H1 (cell line): ENCODE measurements around the gene MYO18A.

Source experiments
- EZH2 ChIP-seq: fragments of 200-600 bp; sonication (generic); IDR thresholded peaks from 2 replicates; pipeline ENCODE4 v1.7.1; 2012; ENCODE audit warnings: low read depth, mild to moderate bottlenecking, moderate library complexity, low read length, inconsistent platforms; ENCODE audit not compliant: severe bottlenecking
- FOSL1 ChIP-seq: IDR thresholded peaks from 2 replicates; pipeline ENCODE4 v1.6.1; 2011; ENCODE audit warnings: mild to moderate bottlenecking, low read depth, low read length, moderate library complexity; ENCODE audit not compliant: insufficient read depth
- GABPA ChIP-seq: IDR thresholded peaks from 2 replicates; pipeline ENCODE4 v1.6.1; 2011; ENCODE audit warnings: mild to moderate bottlenecking, low read length, moderate library complexity, borderline replicate concordance; ENCODE audit not compliant: insufficient read depth
- HDAC2 ChIP-seq, 2 experiments: fragments of 300-600 bp in 1 of 2; sonication (generic) in 1 of 2; IDR thresholded peaks; 2 replicates each; pipeline ENCODE4 v1.6.1; 2011 to 2012; ENCODE audit warnings: low read depth in 2 of 2, low read length in 2 of 2, mild to moderate bottlenecking in 2 of 2, moderate library complexity in 2 of 2, borderline replicate concordance in 1 of 2, inconsistent platforms in 1 of 2
- JUND ChIP-seq: IDR thresholded peaks from 2 replicates; pipeline ENCODE4 v1.6.1; 2011; ENCODE audit warnings: mild to moderate bottlenecking, improper control_type of control experiment, low read length
- PHF8 ChIP-seq: fragments of 200-600 bp; sonication (generic); conservative IDR thresholded peaks from 2 replicates; pipeline ENCODE4 v1.7.1; 2012; ENCODE audit warnings: low read depth, mild to moderate bottlenecking, inconsistent platforms, low read length, moderate library complexity
- POLR2A ChIP-seq, 2 experiments: IDR thresholded peaks; 1 replicate in 1 of 2; 2 replicates in 1 of 2; pipeline ENCODE4 v1.6.1; 2011; ENCODE audit warnings: low read depth in 2 of 2, low read length in 2 of 2, mild to moderate bottlenecking in 2 of 2; ENCODE audit errors: control extremely low read depth in 1 of 2
- POLR2AphosphoS5 ChIP-seq: IDR thresholded peaks from 2 replicates; pipeline ENCODE4 v1.6.1; 2011; ENCODE audit warnings: low read depth, low read length
- RXRA ChIP-seq: IDR thresholded peaks from 2 replicates; pipeline ENCODE4 v1.6.1; 2011; ENCODE audit warnings: low read depth, mild to moderate bottlenecking, low read length, moderate library complexity; ENCODE audit not compliant: insufficient read depth
- SIN3A ChIP-seq, 2 experiments: IDR thresholded peaks in 1 of 2; conservative IDR thresholded peaks in 1 of 2; 2 replicates each; pipeline ENCODE4 v1.6.1; 2011 to 2012; ENCODE audit warnings: low read length in 2 of 2, improper control_type of control experiment in 1 of 2, low read depth in 1 of 2, mild to moderate bottlenecking in 1 of 2
- SRF ChIP-seq: IDR thresholded peaks from 2 replicates; pipeline ENCODE4 v1.6.1; 2011; ENCODE audit warnings: mild to moderate bottlenecking, low read depth, low read length, moderate library complexity
- TCF12 ChIP-seq: IDR thresholded peaks from 2 replicates; pipeline ENCODE4 v1.6.1; 2011; ENCODE audit warnings: low read depth, mild to moderate bottlenecking, low read length
- TF ChIP-seq, protein P1 (sequence below), 3 experiments: IDR thresholded peaks; 1 replicate in 2 of 3; 2 replicates in 1 of 3; pipeline versions ENCODE4 v1.5.1 to v1.6.1; 2011; ENCODE audit warnings: low read length in 3 of 3, mild to moderate bottlenecking in 3 of 3, inconsistent platforms in 2 of 3, low read depth in 1 of 3, moderate library complexity in 1 of 3; ENCODE audit not compliant: insufficient read depth in 1 of 3; ENCODE audit errors: control extremely low read depth in 1 of 3
- TF ChIP-seq, protein P2 (sequence below): IDR thresholded peaks from 2 replicates; pipeline ENCODE4 v1.6.1; 2011; ENCODE audit warnings: low read depth, mild to moderate bottlenecking, low read length; ENCODE audit not compliant: insufficient read depth

DNA sequence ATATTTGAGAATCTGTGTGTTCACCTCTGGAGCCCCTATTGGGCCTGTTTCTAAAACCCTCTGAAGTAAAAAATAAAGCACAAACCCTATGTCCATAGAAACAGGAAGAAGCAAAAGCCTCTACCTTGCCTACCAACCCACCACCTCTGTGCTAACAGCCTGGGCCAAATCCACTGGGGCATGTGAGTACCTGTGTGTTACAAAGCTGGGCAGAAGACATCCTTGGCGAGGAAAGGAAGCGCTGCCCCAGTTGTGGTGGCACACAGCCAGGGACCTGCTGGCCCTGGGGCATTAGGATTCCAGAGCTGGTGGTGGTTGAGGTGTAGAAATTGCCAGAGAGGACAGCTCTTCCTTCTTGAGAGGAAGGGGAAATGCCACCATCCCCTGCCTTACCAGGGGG lies 30.0 kb downstream of the MYO18A start:
- TF ChIP-seq FOSL1 = no peak
- no peak for TF ChIP-seq POLR2A (IDR thresholded peaks at IDR 0.05; ENCODE audit: control extremely low read depth in 1 of 2, low read depth in 2 of 2, low read length in 2 of 2)
- no peak for TF ChIP-seq GABPA
- TF ChIP-seq, protein P1, sequence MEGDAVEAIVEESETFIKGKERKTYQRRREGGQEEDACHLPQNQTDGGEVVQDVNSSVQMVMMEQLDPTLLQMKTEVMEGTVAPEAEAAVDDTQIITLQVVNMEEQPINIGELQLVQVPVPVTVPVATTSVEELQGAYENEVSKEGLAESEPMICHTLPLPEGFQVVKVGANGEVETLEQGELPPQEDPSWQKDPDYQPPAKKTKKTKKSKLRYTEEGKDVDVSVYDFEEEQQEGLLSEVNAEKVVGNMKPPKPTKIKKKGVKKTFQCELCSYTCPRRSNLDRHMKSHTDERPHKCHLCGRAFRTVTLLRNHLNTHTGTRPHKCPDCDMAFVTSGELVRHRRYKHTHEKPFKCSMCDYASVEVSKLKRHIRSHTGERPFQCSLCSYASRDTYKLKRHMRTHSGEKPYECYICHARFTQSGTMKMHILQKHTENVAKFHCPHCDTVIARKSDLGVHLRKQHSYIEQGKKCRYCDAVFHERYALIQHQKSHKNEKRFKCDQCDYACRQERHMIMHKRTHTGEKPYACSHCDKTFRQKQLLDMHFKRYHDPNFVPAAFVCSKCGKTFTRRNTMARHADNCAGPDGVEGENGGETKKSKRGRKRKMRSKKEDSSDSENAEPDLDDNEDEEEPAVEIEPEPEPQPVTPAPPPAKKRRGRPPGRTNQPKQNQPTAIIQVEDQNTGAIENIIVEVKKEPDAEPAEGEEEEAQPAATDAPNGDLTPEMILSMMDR (IDR thresholded peaks at IDR 0.05; ENCODE audit: control extremely low read depth in 1 of 3, insufficient read depth in 1 of 3, low read depth in 1 of 3, low read length in 3 of 3) = no peak
- TF ChIP-seq RXRA = no peak
- no peak for TF ChIP-seq PHF8
- TF ChIP-seq, protein P2, sequence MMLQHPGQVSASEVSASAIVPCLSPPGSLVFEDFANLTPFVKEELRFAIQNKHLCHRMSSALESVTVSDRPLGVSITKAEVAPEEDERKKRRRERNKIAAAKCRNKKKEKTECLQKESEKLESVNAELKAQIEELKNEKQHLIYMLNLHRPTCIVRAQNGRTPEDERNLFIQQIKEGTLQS = no peak
- TF ChIP-seq POLR2AphosphoS5 = no peak
- no peak for TF ChIP-seq JUND
- no peak for TF ChIP-seq TCF12
- TF ChIP-seq SRF = no peak
- TF ChIP-seq EZH2 = no peak
- no peak for TF ChIP-seq HDAC2 (IDR thresholded peaks at IDR 0.05; ENCODE audit: borderline replicate concordance in 1 of 2, low read depth in 2 of 2, low read length in 2 of 2)
- no peak for TF ChIP-seq SIN3A (conservative IDR thresholded peaks at IDR 0.05 in 1 of 2, IDR thresholded peaks at IDR 0.05 in 1 of 2; ENCODE audit: low read depth in 1 of 2, low read length in 2 of 2)
